ENCODE results near the gene XXYLT1.

XXYLT1 gene

GRCh38 chr3:195154793-195155535, 116.0 kb downstream of the XXYLT1 start:
- peak; percentile 86 for DNase-seq (ENCODE audit: low read depth)
- TF ChIP-seq, protein P1, sequence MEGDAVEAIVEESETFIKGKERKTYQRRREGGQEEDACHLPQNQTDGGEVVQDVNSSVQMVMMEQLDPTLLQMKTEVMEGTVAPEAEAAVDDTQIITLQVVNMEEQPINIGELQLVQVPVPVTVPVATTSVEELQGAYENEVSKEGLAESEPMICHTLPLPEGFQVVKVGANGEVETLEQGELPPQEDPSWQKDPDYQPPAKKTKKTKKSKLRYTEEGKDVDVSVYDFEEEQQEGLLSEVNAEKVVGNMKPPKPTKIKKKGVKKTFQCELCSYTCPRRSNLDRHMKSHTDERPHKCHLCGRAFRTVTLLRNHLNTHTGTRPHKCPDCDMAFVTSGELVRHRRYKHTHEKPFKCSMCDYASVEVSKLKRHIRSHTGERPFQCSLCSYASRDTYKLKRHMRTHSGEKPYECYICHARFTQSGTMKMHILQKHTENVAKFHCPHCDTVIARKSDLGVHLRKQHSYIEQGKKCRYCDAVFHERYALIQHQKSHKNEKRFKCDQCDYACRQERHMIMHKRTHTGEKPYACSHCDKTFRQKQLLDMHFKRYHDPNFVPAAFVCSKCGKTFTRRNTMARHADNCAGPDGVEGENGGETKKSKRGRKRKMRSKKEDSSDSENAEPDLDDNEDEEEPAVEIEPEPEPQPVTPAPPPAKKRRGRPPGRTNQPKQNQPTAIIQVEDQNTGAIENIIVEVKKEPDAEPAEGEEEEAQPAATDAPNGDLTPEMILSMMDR (IDR thresholded peaks at IDR 0.05; ENCODE audit: insufficient read depth, low read depth, low read length, missing control alignments): no peak
- no peak overlapping the region for H3K4me3 ChIP-seq (ENCODE audit: low read length)

GRCh38 chr3:195154111-195154791, 116.7 kb downstream of the XXYLT1 start:
- DNase-seq (ENCODE audit: low read depth): no peak
- H3K4me3 ChIP-seq (ENCODE audit: low read length): no peak overlapping the region

DNA sequence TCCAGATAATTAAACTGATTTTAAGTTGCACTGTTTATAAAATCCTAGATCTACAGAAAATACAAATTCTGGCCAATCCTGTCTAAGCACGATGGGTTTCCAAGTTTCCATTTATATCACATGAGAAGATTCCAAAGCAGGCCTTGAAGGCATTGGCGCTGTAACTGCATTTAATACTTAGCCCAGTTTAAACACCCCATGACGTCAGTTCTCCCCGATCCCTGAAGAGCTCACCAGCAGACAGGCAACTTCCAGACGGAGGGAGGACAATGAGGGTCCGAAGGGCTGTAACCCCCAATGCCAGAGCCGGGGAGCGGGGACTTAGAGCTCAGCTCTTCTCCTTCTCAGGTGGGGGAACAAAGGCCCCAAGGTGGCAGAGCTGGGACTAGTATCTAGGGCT, 117.3 kb downstream of the XXYLT1 start:
- DNase-seq (ENCODE audit: low read depth): no peak

More at GRCh38 chr3:195154111-195154791, 116.7 kb downstream of the XXYLT1 start:
- TF ChIP-seq, protein P1 (IDR thresholded peaks at IDR 0.05; ENCODE audit: insufficient read depth, low read depth, low read length, missing control alignments): no peak

DNA sequence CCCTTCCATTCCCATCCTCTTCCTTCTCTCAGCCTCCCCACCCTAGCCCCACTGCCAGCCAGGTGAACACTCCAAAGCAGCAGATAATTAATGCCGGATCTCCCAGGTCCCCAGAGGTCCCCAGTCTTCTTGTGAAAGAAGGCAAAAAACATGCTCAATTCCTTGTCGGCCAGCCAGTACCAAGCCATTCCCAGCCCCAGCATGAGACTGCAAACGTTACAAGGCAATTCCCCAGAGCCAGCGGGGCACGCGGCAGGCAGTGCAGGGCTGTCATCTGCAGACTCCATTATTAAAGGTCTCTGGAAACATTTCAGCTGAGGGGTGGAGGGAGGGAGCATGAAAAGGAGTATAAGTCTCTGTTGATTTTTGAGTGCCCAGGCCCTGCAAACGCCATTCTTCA, 117.8 kb downstream of the XXYLT1 start:
- TF ChIP-seq, protein P1 (IDR thresholded peaks at IDR 0.05; ENCODE audit: insufficient read depth, low read depth, low read length, missing control alignments): no peak
- DNase-seq (ENCODE audit: low read depth): no peak
- no peak overlapping the region for H3K4me3 ChIP-seq (ENCODE audit: low read length)

More for the DNA sequence above, 117.3 kb downstream of the XXYLT1 start:
- TF ChIP-seq, protein P1 (IDR thresholded peaks at IDR 0.05; ENCODE audit: insufficient read depth, low read depth, low read length, missing control alignments): no peak
- H3K4me3 ChIP-seq (ENCODE audit: low read length): no peak overlapping the region

DNA sequence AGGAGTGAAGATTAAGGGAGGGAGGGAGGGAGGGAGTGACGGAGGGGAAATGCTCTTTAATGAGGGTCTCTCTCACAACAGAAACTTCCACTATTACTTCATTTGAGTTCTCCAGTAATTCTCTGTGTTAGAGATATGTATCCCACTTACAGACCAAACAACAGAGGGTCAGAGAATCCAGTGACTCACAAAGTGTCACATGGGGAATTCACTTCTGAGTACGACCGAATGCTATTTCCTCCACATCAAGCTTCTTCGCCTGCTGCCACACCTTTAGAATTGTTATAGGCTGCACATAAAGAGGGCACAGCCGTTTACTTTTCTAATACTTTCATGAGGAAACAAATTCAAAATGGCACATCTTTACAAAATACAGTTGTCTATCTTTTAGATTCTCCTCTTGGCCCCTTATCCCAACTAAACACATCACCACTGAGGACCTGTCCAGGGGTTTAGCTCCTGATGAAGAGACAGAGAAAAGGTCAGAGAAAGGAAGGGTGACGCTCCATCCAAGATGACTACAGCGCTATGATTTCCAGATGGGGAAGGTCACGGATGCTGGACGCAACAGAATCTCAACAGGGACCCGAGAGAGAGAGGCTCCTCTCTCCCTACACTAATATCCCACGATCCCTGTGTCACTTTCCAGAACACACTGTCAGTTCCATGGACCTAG, 119.0 kb downstream of the XXYLT1 start:
- DNase-seq (ENCODE audit: low read depth): peak; percentile 84
- no peak overlapping the region for H3K4me3 ChIP-seq (ENCODE audit: low read length)
- TF ChIP-seq, protein P1 (IDR thresholded peaks at IDR 0.05; ENCODE audit: insufficient read depth, low read depth, low read length, missing control alignments): no peak

DNA sequence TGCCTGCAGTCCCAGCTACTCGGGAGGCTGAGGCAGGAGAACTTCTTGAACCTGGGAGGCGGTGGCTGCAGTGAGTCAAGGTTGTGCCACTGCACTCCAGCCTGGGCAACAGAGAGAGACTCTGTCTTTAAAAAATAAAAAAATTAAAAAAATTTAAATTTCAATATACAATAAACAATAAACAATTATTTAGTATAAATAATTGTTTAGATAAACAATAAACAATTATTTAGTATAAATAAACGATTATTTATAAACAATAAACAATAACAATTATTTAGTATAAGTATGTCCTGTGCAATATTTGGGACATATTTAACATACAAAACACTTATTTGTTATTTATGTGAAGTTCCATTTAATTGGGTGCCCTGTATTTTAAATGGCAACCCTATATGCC, 119.6 kb downstream of the XXYLT1 start:
- H3K4me3 ChIP-seq (ENCODE audit: low read length): no peak overlapping the region
- no peak for DNase-seq (ENCODE audit: low read depth)

More for the DNA sequence above, 119.6 kb downstream of the XXYLT1 start:
- TF ChIP-seq, protein P1 (IDR thresholded peaks at IDR 0.05; ENCODE audit: insufficient read depth, low read depth, low read length, missing control alignments): no peak
